Ishikawa (cell line): ENCODE data around the gene GRK5.

ENCODE experiments used
- CEBPB ChIP-seq: IDR thresholded peaks from 2 replicates; pipeline ENCODE4 v1.6.1; 2012
- CREB1 ChIP-seq: IDR thresholded peaks from 2 replicates; pipeline ENCODE4 v1.6.1; 2012; ENCODE audit warnings: low read depth
- EGR1 ChIP-seq: IDR thresholded peaks from 2 replicates; pipeline ENCODE4 v1.6.1; 2012
- EP300 ChIP-seq: IDR thresholded peaks from 2 replicates; pipeline ENCODE4 v1.6.1; 2012; ENCODE audit warnings: borderline replicate concordance
- FOXM1 ChIP-seq: IDR thresholded peaks from 2 replicates; pipeline ENCODE4 v1.6.1; 2012; ENCODE audit warnings: low read depth, borderline replicate concordance
- NFIC ChIP-seq: IDR thresholded peaks from 2 replicates; pipeline ENCODE4 v1.6.1; 2012
- RAD21 ChIP-seq: IDR thresholded peaks from 2 replicates; pipeline ENCODE4 v1.6.1; 2012; ENCODE audit warnings: low read depth
- REST ChIP-seq: IDR thresholded peaks from 2 replicates; pipeline ENCODE4 v1.6.1; 2012; ENCODE audit warnings: low read depth, mild to moderate bottlenecking
- TAF1 ChIP-seq: IDR thresholded peaks from 2 replicates; pipeline ENCODE4 v1.6.1; 2012; ENCODE audit warnings: low read depth, mild to moderate bottlenecking
- TCF12 ChIP-seq: IDR thresholded peaks from 2 replicates; pipeline ENCODE4 v1.6.1; 2012; ENCODE audit warnings: low read depth
- TEAD4 ChIP-seq: IDR thresholded peaks from 2 replicates; pipeline ENCODE4 v1.6.1; 2012
- ZBTB7A ChIP-seq: IDR thresholded peaks from 2 replicates; pipeline ENCODE4 v1.6.1; 2012; ENCODE audit warnings: low read depth
- TF ChIP-seq, protein P1 (sequence below): IDR thresholded peaks from 2 replicates; pipeline ENCODE4 v1.6.1; 2012
- TF ChIP-seq, protein P2 (sequence below): IDR thresholded peaks from 2 replicates; pipeline ENCODE4 v1.6.1; 2012

DNA sequence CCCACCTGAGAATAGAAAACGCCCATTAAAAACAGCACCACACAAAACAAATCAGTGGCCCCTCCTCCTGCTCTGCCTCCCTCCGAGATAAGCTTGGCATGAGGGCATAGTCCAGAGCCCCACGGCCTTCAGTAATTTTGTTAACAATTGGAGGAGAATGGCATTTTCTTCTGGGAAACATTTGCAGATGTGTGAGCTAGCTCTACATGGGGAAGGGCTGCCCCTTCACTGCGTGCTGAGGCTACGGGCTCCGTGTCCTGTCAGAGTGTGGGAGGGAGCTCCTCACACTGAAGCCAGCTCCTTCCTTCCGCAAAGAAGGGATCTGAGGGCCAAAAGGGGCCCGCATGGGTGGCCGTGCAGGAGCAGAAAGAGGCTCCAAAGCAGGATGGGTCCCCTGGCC lies 15.2 kb downstream of the GRK5 start:
- TF ChIP-seq REST: no peak
- TF ChIP-seq RAD21: no peak
- TF ChIP-seq, protein P1, sequence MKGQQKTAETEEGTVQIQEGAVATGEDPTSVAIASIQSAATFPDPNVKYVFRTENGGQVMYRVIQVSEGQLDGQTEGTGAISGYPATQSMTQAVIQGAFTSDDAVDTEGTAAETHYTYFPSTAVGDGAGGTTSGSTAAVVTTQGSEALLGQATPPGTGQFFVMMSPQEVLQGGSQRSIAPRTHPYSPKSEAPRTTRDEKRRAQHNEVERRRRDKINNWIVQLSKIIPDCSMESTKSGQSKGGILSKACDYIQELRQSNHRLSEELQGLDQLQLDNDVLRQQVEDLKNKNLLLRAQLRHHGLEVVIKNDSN: no peak
- no peak for TF ChIP-seq FOXM1
- TF ChIP-seq TAF1: no peak
- TF ChIP-seq TCF12: no peak
- TF ChIP-seq EP300: no peak
- no peak for TF ChIP-seq CREB1
- no peak for TF ChIP-seq CEBPB
- no peak for TF ChIP-seq NFIC
- TF ChIP-seq EGR1: no peak
- TF ChIP-seq TEAD4: no peak
- TF ChIP-seq, protein P2, sequence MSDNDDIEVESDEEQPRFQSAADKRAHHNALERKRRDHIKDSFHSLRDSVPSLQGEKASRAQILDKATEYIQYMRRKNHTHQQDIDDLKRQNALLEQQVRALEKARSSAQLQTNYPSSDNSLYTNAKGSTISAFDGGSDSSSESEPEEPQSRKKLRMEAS: no peak
- TF ChIP-seq ZBTB7A: no peak
